ENCODE results near the gene MAP1LC3B2. TPM values are rescaled to one million over a fixed set of nuclear protein-coding genes. Genes with fewer than 3 reads are reported as not detected.

Gene MAP1LC3B2
- total RNA-seq, 1 donor from 2014 or later: 1.9 TPM

Other genes with a start within 250 kb of the MAP1LC3B2 start
- 10.5 TPM for gene SPRING1, start 178.7 kb downstream of the MAP1LC3B2 start, total RNA-seq
- 0.78 TPM for gene RNFT2, start 178.9 kb downstream of the MAP1LC3B2 start, total RNA-seq